Trophoblast cell (in vitro differentiated cells and primary cell): Measurements from ENCODE around the gene MMADHC.

ENCODE experiments used
- DNase-seq, 2 donors: peaks; one replicate each; pipeline ENCODE4 v3.0.0-alpha.2; 2016
- H2AFZ ChIP-seq: 2 replicates; pipeline ENCODE4 v1.6.1; 2013; ENCODE audit warnings: low read length, moderate library complexity, mild to moderate bottlenecking; ENCODE audit not compliant: insufficient read depth, poor library complexity
- H2AK5ac ChIP-seq: 2 replicates; pipeline ENCODE4 v1.6.1; 2013; ENCODE audit warnings: mild to moderate bottlenecking, low read length
- H2BK120ac ChIP-seq: 2 replicates; pipeline ENCODE4 v1.6.1; 2013; ENCODE audit warnings: low read length, mild to moderate bottlenecking, moderate library complexity; ENCODE audit not compliant: insufficient read depth, poor library complexity
- H2BK12ac ChIP-seq: 2 replicates; pipeline ENCODE4 v1.6.1; 2013; ENCODE audit warnings: mild to moderate bottlenecking, low read length, moderate library complexity
- H2BK5ac ChIP-seq: 2 replicates; pipeline ENCODE4 v1.6.1; 2013; ENCODE audit warnings: low read length, low read depth, moderate library complexity, mild to moderate bottlenecking; ENCODE audit not compliant: poor library complexity
- H3K14ac ChIP-seq: 2 replicates; pipeline ENCODE4 v1.6.1; 2013; ENCODE audit warnings: mild to moderate bottlenecking, low read length
- H3K18ac ChIP-seq: 2 replicates; pipeline ENCODE4 v1.6.1; 2013; ENCODE audit warnings: mild to moderate bottlenecking, low read length
- H3K23ac ChIP-seq: 2 replicates; pipeline ENCODE4 v1.6.1; 2013; ENCODE audit warnings: low read length
- H3K27ac ChIP-seq: 2 replicates; pipeline ENCODE4 v1.5.1; 2013; ENCODE audit warnings: low read depth, mild to moderate bottlenecking, inconsistent platforms, low read length, moderate library complexity
- H3K27me3 ChIP-seq: 2 replicates; pipeline ENCODE4 v1.6.1; 2013; ENCODE audit warnings: inconsistent platforms, mild to moderate bottlenecking, low read length, moderate library complexity; ENCODE audit not compliant: insufficient read depth
- H3K36me3 ChIP-seq, 2 experiments: 1 replicate in 1 of 2; 2 replicates in 1 of 2; pipeline ENCODE4 v1.6.1; 2013; ENCODE audit warnings: low read length in 2 of 2, mild to moderate bottlenecking in 2 of 2, moderate library complexity in 1 of 2; ENCODE audit not compliant: insufficient read depth in 2 of 2, control insufficient read depth in 1 of 2
- H3K4ac ChIP-seq: 2 replicates; pipeline ENCODE4 v1.6.1; 2013; ENCODE audit warnings: low read depth, mild to moderate bottlenecking, low read length, moderate library complexity
- H3K4me1 ChIP-seq, 2 experiments: 1 replicate in 1 of 2; 2 replicates in 1 of 2; pipeline ENCODE4 v1.6.1; 2013; ENCODE audit warnings: low read length in 2 of 2, mild to moderate bottlenecking in 2 of 2, moderate library complexity in 1 of 2; ENCODE audit not compliant: insufficient read depth in 2 of 2, control insufficient read depth in 1 of 2
- H3K4me2 ChIP-seq: 2 replicates; pipeline ENCODE4 v1.6.1; 2013; ENCODE audit warnings: inconsistent platforms, mild to moderate bottlenecking, low read length, moderate library complexity
- H3K4me3 ChIP-seq: 2 replicates; pipeline ENCODE4 v1.5.1; 2013; ENCODE audit warnings: mild to moderate bottlenecking, low read depth, low read length, inconsistent platforms
- H3K79me1 ChIP-seq: one replicate; pipeline ENCODE4 v1.6.1; 2013; ENCODE audit warnings: low read length
- H3K79me2 ChIP-seq: 2 replicates; pipeline ENCODE4 v1.6.1; 2013; ENCODE audit warnings: low read length, mild to moderate bottlenecking; ENCODE audit not compliant: control insufficient read depth, insufficient read depth, poor library complexity
- H3K9ac ChIP-seq: 2 replicates; pipeline ENCODE4 v1.6.1; 2013; ENCODE audit warnings: mild to moderate bottlenecking, low read length
- H3K9me3 ChIP-seq: 2 replicates; pipeline ENCODE4 v1.6.1; 2013; ENCODE audit warnings: low read depth, mild to moderate bottlenecking, control low read depth, inconsistent platforms, low read length; ENCODE audit not compliant: insufficient read depth
- H4K12ac ChIP-seq: 2 replicates; pipeline ENCODE4 v1.6.1; 2013; ENCODE audit warnings: low read depth, mild to moderate bottlenecking, low read length, moderate library complexity
- H4K8ac ChIP-seq: 2 replicates; pipeline ENCODE4 v1.6.1; 2013; ENCODE audit warnings: low read depth, mild to moderate bottlenecking, low read length, moderate library complexity
- H4K91ac ChIP-seq: one replicate; pipeline ENCODE4 v1.6.1; 2013; ENCODE audit warnings: low read depth, mild to moderate bottlenecking, low read length, moderate library complexity
- WGBS: extraction: QIAGEN DNeasy Blood & Tissue Kit; methylation state at CpG from one replicate; pipeline ENCODE4 v1.1.7; 2013; ENCODE audit warnings: missing lambda C conversion rate; ENCODE audit not compliant: insufficient read length, insufficient coverage; ENCODE audit errors: extremely low coverage; 5-methylcytosine and 5-hydroxymethylcytosine counted together

MMADHC gene

DNA sequence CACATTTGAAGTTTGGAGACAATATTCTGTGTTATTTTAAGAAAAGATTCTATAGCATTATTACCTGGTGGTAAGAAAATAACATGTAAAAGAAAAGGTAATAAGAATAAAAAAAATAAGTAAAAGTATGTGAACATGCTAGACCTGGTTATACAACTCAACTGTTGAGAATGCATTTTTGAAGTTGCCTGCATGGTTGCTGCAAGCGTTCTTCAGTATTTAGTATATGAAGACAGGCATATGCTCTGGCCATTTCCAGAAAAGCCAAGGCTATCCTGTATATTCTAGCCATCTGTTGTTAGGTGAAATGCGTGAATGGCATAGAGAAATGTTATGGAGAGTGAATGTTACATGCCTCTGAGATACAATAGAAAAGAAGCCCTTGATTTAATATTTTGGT lies 6.8 kb upstream of the MMADHC start:
- H3K23ac ChIP-seq: no peak overlapping the region

DNA sequence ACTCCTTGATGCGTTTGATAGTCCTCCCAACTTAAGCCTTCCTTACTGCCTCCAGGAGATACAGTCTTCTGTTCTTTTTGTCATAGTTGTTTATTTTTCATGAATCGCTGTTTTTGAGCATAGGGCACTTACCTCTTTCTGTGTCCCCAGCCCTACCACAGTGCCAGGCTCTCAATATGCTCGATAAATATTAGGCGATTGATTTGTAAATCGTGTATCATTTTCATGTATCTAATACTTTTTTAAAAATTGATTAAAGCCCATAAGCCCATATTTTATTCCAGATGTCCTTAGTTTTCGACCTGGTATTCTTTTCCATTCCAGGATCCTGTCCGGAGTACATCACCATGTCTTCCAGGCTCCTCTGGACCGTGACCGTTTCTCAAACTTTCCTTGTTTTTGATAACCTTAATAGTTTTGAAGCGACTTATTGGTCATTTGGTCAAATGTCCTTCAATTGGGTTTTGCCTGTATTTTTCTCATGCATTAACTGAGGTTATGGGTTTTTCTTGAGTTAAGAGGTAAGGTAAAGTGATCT lies 444 bp upstream of the MMADHC start:
- Histone ChIP-seq H3K27me3 (no peaks in the 10 kb centered on the region), H3K9ac (no peak overlapping the region), H3K79me2 (peaks cover 5% of the 10 kb centered on the region), H3K4me1 (peaks cover 0 to 3% of the 10 kb centered on the region in 2 experiments), H3K4me2 (peak overlapping the region; percentile 52), H2AK5ac (no peak overlapping the region), H2BK120ac (no peak overlapping the region), H3K9me3 (no peaks in the 10 kb centered on the region), H4K12ac (no peak overlapping the region), H3K27ac (no peak overlapping the region), H3K14ac (no peak overlapping the region), H2AFZ (no peak overlapping the region), H2BK12ac (no peak overlapping the region), H4K8ac (peak overlapping the region; percentile 55), H3K18ac (no peak overlapping the region), H4K91ac (no peak overlapping the region), H3K36me3 (no peaks in the 10 kb centered on the region), H3K23ac (no peak overlapping the region), H3K4me3 (no peak overlapping the region), H2BK5ac (no peak overlapping the region), H3K4ac (no peak overlapping the region), H3K79me1 (peaks cover 6% of the 10 kb centered on the region)
- DNase-seq: no peak
- WGBS: no CpG with 5 or more reads among the region's 10 CpGs

More for the DNA sequence above, 6.8 kb upstream of the MMADHC start:
- H2BK12ac ChIP-seq: no peak overlapping the region
- WGBS: no CpG with 5 or more reads among the region's 2 CpGs
- H3K27me3 ChIP-seq: no peaks in the 10 kb centered on the region
- no peak overlapping the region for H2AK5ac ChIP-seq
- no peak overlapping the region for H3K18ac ChIP-seq
- no peak overlapping the region for H4K91ac ChIP-seq
- H3K9ac ChIP-seq: no peak overlapping the region
- H3K4me1 ChIP-seq: no peaks in the 10 kb centered on the region
- no peak overlapping the region for H3K27ac ChIP-seq
- no peak overlapping the region for H4K8ac ChIP-seq
- no peak overlapping the region for H3K4me3 ChIP-seq
- H2BK5ac ChIP-seq: no peak overlapping the region
- no peaks in the 10 kb centered on the region for H3K79me1 ChIP-seq
- no peaks in the 10 kb centered on the region for H3K36me3 ChIP-seq
- H3K4me2 ChIP-seq: no peak overlapping the region
- H3K79me2 ChIP-seq: no peaks in the 10 kb centered on the region
- H3K9me3 ChIP-seq: no peaks in the 10 kb centered on the region
- H3K4ac ChIP-seq: no peak overlapping the region
- no peak overlapping the region for H2BK120ac ChIP-seq
- no peak overlapping the region for H4K12ac ChIP-seq
- no peak overlapping the region for H2AFZ ChIP-seq
- DNase-seq: peak; percentile 50 to 71
- no peak overlapping the region for H3K14ac ChIP-seq

DNA sequence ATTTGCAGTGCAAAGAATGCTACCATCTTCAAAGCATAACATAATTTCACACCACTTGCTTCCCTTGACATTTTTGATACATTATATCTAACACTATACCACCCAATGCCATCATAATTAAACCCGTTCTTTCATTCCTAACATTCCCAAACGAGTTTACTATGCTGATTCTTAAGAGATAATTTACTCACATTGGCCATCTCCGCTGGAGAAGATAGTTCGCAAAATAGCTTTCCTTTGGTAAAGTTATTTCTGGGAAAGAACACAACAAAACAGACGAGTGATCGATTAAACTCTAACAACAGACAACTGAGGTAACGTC lies 716 bp downstream of the MMADHC start:
- Histone ChIP-seq H4K12ac (peak overlapping the region; percentile 91), H4K8ac (peak overlapping the region; percentile 99), H3K27ac (peak overlapping the region; percentile 93), H3K23ac (no peak overlapping the region), H3K4me3 (peak overlapping the region; percentile 81), H2BK12ac (no peak overlapping the region), H3K14ac (peak overlapping the region; percentile 96), H3K79me2 (peaks cover 5% of the 10 kb centered on the region), H3K4me1 (peaks cover 0 to 4% of the 10 kb centered on the region in 2 experiments), H3K36me3 (peaks cover 0 to 1% of the 10 kb centered on the region in 2 experiments), H3K9ac (peak overlapping the region; percentile 96), H4K91ac (peak overlapping the region; percentile 97), H2BK120ac (peak overlapping the region; percentile 78), H3K9me3 (no peaks in the 10 kb centered on the region), H3K27me3 (no peaks in the 10 kb centered on the region), H3K4ac (peak overlapping the region; percentile 90), H3K4me2 (peak overlapping the region; percentile 52), H2AFZ (peak overlapping the region; percentile 61), H3K18ac (no peak overlapping the region), H2BK5ac (peak overlapping the region; percentile 87), H3K79me1 (peaks cover 6% of the 10 kb centered on the region), H2AK5ac (peak overlapping the region; percentile 86)
- DNase-seq: peak in 1 of 2 donors; percentile 26
- WGBS: no CpG with 5 or more reads among the region's 7 CpGs

DNA sequence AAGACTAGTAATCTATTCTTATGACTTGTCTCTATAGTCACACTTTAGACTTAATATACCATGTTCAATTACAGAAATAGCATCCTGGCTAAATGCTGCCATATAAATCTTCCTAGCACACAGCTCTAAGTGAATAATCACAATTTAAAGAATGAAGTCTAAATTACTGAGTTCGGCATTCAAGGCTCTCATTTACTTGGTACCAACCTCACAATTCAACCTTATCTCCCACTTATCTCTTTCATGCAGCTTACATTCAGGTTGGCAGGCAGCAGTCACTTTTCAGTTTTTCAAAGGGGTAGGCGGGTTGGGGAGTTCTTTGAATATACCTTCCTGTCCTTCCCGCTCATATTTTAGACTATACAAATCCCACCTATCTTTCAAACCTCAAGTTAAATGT lies 1.5 kb downstream of the MMADHC start:
- Histone ChIP-seq H2AFZ (no peak overlapping the region), H3K79me2 (peaks cover 5% of the 10 kb centered on the region), H3K4ac (peak overlapping the region; percentile 95), H3K4me1 (peaks cover 0 to 4% of the 10 kb centered on the region in 2 experiments), H3K79me1 (peaks cover 6% of the 10 kb centered on the region), H3K9me3 (no peaks in the 10 kb centered on the region), H3K4me3 (no peak overlapping the region), H3K14ac (no peak overlapping the region), H2BK120ac (no peak overlapping the region), H4K8ac (no peak overlapping the region), H3K4me2 (peak overlapping the region; percentile 90), H3K23ac (no peak overlapping the region), H3K36me3 (peaks cover 0 to 1% of the 10 kb centered on the region in 2 experiments), H4K91ac (peak overlapping the region; percentile 14), H4K12ac (no peak overlapping the region), H2BK12ac (no peak overlapping the region), H2BK5ac (no peak overlapping the region), H3K18ac (no peak overlapping the region), H2AK5ac (no peak overlapping the region), H3K27me3 (no peaks in the 10 kb centered on the region), H3K9ac (peak overlapping the region; percentile 5), H3K27ac (no peak overlapping the region)
- WGBS: no CpG with 5 or more reads among the region's 3 CpGs
- DNase-seq: no peak
